Peyer's patch (tissue), 4 donors: ENCODE data around the gene EFNA2.

Source experiments
- CTCF ChIP-seq, 6 experiments: fragments of 450-650 bp in 4 of 6; fragments of 200-600 bp in 2 of 6; sonication (generic) in 1 of 6; IDR thresholded peaks; one replicate each; pipeline ENCODE4 v1.5.1; 2017 to 2019; ENCODE audit warnings: antibody characterized with exemption in 6 of 6, mild to moderate bottlenecking in 3 of 6, moderate library complexity in 1 of 6
- POLR2A ChIP-seq, 2 donors: fragments of 450-650 bp; IDR thresholded peaks; one replicate each; pipeline ENCODE4 v1.5.1; 2017; ENCODE audit warnings: antibody characterized with exemption in 2 of 2, mild to moderate bottlenecking in 2 of 2, moderate library complexity in 2 of 2

GRCh38 chr19:1239420-1239795 is 46.3 kb upstream of the EFNA2 start:
- TF ChIP-seq CTCF (IDR thresholded peaks at IDR 0.05) (no peak), POLR2A (IDR thresholded peaks at IDR 0.05) (no peak)
